Subcutaneous adipose tissue (tissue), 4 donors: Measurements from ENCODE around the gene NEK7. TPM values are rescaled to one million over a fixed set of nuclear protein-coding genes. Genes with fewer than 3 reads are reported as not detected.

Source experiments
- total RNA-seq, 4 donors: library from RNA; depleted of rRNA; stranded (reverse); fragments of >200 nt; gene quantifications; one replicate each; pipeline ENCODE4 v1.1.0, GENCODE V29; 2016
- TF ChIP-seq, protein P1 (sequence below): fragments of 450-650 bp; IDR thresholded peaks from one replicate; pipeline ENCODE4 v1.5.1; 2016; ENCODE audit warnings: low read depth, mild to moderate bottlenecking, control low read depth, antibody characterized with exemption, moderate library complexity

NEK7 gene
- total RNA-seq, 4 donors from 2014 or later = 112 to 246 (median 161) TPM

DNA sequence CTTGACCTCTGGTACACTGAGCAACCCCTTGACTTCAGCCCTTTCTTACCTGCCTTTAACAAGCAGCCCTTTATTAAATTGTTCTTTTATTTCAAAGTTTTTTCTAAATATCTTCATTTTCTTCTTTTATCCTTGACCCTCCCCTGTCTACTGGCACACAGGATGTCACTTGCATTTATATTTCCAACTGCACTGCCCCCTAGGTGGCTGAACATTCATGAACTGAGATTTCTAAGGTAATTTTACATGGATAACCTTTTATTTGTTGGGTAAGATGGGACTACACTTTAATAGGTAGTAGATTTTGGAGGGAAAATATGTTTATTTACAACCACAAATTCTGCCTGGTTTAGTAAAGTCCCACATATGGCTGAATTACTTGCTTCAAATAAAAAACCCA lies 193.7 kb downstream of the NEK7 start:
- TF ChIP-seq, protein P1, sequence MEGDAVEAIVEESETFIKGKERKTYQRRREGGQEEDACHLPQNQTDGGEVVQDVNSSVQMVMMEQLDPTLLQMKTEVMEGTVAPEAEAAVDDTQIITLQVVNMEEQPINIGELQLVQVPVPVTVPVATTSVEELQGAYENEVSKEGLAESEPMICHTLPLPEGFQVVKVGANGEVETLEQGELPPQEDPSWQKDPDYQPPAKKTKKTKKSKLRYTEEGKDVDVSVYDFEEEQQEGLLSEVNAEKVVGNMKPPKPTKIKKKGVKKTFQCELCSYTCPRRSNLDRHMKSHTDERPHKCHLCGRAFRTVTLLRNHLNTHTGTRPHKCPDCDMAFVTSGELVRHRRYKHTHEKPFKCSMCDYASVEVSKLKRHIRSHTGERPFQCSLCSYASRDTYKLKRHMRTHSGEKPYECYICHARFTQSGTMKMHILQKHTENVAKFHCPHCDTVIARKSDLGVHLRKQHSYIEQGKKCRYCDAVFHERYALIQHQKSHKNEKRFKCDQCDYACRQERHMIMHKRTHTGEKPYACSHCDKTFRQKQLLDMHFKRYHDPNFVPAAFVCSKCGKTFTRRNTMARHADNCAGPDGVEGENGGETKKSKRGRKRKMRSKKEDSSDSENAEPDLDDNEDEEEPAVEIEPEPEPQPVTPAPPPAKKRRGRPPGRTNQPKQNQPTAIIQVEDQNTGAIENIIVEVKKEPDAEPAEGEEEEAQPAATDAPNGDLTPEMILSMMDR = no peak

DNA sequence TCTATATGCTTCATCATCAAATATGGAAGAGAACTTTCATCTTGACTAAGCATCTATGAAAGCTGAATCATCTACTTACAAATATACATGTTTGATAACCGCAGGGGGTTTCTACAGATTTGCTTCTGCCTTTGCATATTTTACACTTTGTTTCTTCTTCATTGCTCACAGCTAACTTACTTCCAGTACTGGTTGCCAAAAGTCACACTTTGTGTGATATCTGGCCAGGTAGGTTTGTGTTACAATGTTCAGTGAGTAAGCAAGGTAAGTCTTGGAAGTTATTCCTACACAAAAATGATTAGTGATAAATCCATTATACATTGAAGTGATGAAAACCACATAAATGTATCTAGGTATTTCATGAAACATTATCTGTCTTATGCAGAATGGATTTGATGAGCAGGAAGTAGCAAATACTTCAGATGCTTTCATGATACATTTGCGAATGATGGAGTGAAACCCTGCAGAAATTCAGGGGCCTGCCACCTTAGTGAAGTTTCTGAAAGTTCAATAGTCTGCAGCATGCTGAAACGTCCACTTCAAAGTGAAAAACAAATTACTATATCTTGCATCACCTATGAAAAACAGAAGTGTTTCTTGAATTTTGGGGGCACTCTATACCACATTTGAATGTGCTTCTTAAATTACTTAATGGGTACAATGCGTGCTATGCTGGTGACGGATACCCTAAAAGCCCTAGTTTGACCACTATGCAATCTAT lies 196.3 kb downstream of the NEK7 start:
- TF ChIP-seq, protein P1 = no peak

DNA sequence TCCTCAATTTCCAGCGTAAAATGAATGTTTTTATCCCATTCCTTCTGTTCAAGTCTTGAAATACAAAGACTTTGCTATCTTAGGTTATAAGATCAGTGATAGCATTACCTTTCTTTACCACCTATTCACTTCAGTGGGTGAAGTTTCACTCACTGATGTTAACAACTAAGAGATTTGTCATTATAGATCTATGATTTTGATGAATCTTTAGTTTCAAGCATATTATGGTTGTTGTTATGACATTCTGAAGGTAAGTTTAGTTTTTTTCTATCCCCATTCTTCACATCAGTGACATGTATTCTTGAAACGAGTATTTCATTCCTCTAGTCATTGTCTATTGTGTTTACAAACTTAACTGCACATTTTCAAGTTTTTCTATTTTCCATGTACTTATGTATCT lies 201.1 kb downstream of the NEK7 start:
- TF ChIP-seq, protein P1 = no peak

DNA sequence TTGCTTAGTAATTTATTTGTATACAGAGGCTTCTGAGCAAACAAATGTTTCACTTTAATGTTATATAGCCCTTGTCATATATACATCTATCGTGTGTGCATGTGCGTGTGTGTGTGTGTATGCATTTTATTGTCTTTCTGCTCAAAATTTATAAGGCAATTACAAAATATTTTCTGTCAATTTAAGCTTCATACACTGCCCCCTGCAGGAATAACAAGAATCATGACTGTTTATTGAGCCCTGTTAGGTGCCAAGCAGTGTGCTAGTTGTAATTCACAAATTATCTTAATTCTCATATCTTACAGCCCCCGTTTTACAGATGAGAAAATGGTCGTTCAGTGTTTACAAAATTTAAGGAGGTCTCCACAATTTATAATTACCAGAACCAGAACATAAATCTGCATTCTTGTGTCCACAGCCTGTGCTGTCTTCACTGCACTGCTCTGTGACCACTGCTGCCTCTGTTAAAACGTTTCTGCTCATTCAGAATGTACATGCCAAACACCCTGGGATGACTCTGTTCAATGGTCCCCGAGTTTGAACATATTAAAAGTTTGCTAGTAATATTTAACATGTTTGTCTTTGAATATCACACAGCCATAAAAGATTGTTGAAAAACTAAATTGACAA lies 202.3 kb downstream of the NEK7 start:
- TF ChIP-seq, protein P1 = no peak

DNA sequence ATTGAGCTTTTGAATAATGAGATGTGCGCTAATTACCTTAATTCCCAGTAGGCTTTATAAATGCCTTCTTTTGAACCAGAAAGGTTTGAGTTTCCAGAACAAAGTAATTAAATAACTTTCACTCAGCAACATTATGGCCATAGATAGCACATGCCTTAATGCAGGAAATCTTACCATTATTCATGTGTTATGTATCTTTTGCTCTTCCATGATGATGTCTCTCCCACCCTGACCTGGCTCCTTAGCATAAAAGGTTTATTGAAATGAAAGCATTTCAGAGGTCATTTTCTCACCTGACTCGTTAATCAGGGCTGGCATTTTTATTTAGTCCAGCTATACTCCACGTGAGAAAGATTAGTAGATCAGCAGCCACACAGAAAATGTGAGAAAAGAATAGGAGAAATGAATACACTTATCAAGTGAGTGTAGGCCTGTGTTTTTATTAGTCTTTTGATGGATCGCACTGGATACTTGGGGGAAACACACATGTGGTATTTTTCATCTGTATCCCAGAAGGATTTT lies 203.5 kb downstream of the NEK7 start:
- TF ChIP-seq, protein P1 = no peak

DNA sequence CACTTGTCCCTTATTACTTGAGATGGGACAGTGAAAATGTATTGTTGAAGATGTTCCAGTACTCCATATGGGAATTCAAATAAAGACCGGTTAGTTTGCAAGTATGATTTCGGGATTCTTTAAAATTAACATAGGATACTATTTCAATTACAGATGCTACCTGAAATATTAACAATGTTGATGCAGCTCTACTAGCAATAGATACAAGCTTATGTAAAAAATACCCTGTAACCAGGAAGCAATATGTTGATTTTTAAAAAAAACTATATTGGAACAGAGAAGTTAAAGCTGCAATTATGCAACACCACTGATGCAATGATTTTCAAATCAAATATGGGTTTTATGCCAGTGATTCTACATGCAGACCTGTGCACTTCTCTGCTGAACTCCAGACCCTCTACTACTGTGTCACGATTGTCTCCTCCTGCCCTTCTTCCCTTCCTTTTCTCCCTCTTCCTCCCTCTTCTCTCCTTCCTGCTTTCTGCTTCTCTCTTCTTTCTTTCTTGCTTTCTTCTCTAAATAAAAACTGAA lies 204.5 kb downstream of the NEK7 start:
- TF ChIP-seq, protein P1 = no peak

DNA sequence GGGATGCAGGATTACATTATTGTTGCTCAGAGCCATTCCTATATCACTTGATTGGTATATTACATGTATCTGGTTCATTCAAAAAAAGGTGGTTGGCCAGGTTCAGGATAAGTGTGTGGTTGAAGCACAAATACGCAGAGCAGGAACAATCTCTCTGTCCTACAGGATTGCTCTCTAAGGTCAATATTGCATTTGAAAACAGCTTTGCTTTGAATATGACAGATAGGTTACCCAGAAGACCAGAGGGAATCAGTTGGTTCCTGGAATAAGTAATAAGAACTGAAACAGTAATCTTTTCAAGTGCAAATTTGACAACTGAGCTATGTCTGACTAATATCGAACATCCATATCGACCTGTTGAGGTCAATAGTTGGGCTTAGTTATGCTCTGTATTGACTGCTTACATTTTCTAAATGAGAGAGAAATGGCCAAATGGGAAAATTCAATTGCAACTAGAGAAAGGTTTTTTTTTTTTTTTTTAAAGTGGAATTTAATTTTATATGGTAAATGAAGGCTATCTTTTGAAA lies 206.9 kb downstream of the NEK7 start:
- TF ChIP-seq, protein P1 = no peak
